IPS DF 4.7 (cell line): ENCODE data around the gene WDR77.

ENCODE experiments used
- DNase-seq: peaks from one replicate; pipeline ENCODE4 v3.0.0-alpha.2; 2013; ENCODE audit warnings: low spot score; ENCODE audit errors: extremely low read depth

WDR77 gene

GRCh38 chr1:111439461-111440351 lies 9.3 kb downstream of the WDR77 start:
- no peak for DNase-seq

- DNase-seq, result no peak
Measured at GRCh38 chr1:111436726-111437125, 12.3 kb downstream of the WDR77 start.

GRCh38 chr1:111424281-111424680 lies 24.8 kb downstream of the WDR77 start:
- no peak for DNase-seq

- DNase-seq, result no peak
Measured at GRCh38 chr1:111422546-111423391, 26.3 kb downstream of the WDR77 start.

GRCh38 chr1:111420377-111420776 lies 28.7 kb downstream of the WDR77 start:
- DNase-seq, result no peak

- DNase-seq, result no peak
Measured at GRCh38 chr1:111419037-111419436, 30.0 kb downstream of the WDR77 start.

GRCh38 chr1:111417755-111418154 lies 31.3 kb downstream of the WDR77 start:
- no peak for DNase-seq

- DNase-seq, result no peak
Measured at GRCh38 chr1:111415461-111415860, 33.6 kb downstream of the WDR77 start.

GRCh38 chr1:111414756-111415155 lies 34.3 kb downstream of the WDR77 start:
- no peak for DNase-seq

GRCh38 chr1:111412839-111413238 lies 36.2 kb downstream of the WDR77 start:
- DNase-seq, result no peak

GRCh38 chr1:111407301-111407700 lies 41.8 kb downstream of the WDR77 start:
- no peak for DNase-seq

GRCh38 chr1:111406321-111406768 lies 42.7 kb downstream of the WDR77 start:
- no peak for DNase-seq

GRCh38 chr1:111404588-111404987 lies 44.5 kb downstream of the WDR77 start:
- no peak for DNase-seq

GRCh38 chr1:111402083-111402482 lies 47.0 kb downstream of the WDR77 start:
- no peak for DNase-seq

- DNase-seq, result peak; percentile 11
Measured at GRCh38 chr1:111399792-111400610, 49.1 kb downstream of the WDR77 start.

GRCh38 chr1:111392460-111392945 lies 56.6 kb downstream of the WDR77 start:
- DNase-seq, result no peak

GRCh38 chr1:111392042-111392441 lies 57.0 kb downstream of the WDR77 start:
- DNase-seq, result no peak
